ENCODE measurements around the gene CRYZ. TPM values are rescaled to one million over a fixed set of nuclear protein-coding genes. Genes with fewer than 3 reads are reported as not detected.

Gene CRYZ
- total and polyA plus RNA-seq, 2 of the 4 experiments (the other 2 are of a cell fraction): 40.6 to 43.4 TPM

GRCh38 chr1:74684301-74684700, 48.5 kb downstream of the CRYZ start:
- H2AK5ac ChIP-seq (ENCODE audit: low read depth, low read length): no peak overlapping the region
- CTCF ChIA-PET: no interaction called here
- H3K4me2 ChIP-seq (ENCODE audit: low read depth, low read length): no peak overlapping the region
- no peaks in the 10 kb centered on the region for H3K36me3 ChIP-seq (ENCODE audit: control insufficient read depth, insufficient read depth, low read length)
- H4K20me1 ChIP-seq (ENCODE audit: insufficient read depth, low read length): no peaks in the 10 kb centered on the region
- DNase-seq (no peak), ATAC-seq (ENCODE audit: low read depth) (no peak)
- H3K27ac ChIP-seq (ENCODE audit: insufficient read depth, low read length): no peak overlapping the region
- no peak overlapping the region for H4K5ac ChIP-seq (ENCODE audit: low read depth, low read length)
- no peak overlapping the region for H2AK9ac ChIP-seq (replicated peaks; ENCODE audit: low read depth, low read length, poor library complexity)
- no peak for TF ChIP-seq RAD21 (IDR thresholded peaks at IDR 0.05; ENCODE audit: low read length)
- TF ChIP-seq FOS (IDR thresholded peaks at IDR 0.05; ENCODE audit: low read depth, low read length): no peak
- TF ChIP-seq, protein P1, sequence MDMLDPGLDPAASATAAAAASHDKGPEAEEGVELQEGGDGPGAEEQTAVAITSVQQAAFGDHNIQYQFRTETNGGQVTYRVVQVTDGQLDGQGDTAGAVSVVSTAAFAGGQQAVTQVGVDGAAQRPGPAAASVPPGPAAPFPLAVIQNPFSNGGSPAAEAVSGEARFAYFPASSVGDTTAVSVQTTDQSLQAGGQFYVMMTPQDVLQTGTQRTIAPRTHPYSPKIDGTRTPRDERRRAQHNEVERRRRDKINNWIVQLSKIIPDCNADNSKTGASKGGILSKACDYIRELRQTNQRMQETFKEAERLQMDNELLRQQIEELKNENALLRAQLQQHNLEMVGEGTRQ (IDR thresholded peaks at IDR 0.05; ENCODE audit: low read depth, low read length): no peak
- TF ChIP-seq RFX5 (IDR thresholded peaks at IDR 0.05; ENCODE audit: low read depth, low read length): no peak
- TF ChIP-seq ELK1 (IDR thresholded peaks at IDR 0.05; ENCODE audit: borderline replicate concordance, low read depth, low read length): no peak
- no peak for TF ChIP-seq MXI1 (IDR thresholded peaks at IDR 0.05; ENCODE audit: borderline replicate concordance, low read depth, low read length)
- no peak for TF ChIP-seq POLR2A (IDR thresholded peaks at IDR 0.05; ENCODE audit: low read depth, low read length)
- TF ChIP-seq, protein P2, sequence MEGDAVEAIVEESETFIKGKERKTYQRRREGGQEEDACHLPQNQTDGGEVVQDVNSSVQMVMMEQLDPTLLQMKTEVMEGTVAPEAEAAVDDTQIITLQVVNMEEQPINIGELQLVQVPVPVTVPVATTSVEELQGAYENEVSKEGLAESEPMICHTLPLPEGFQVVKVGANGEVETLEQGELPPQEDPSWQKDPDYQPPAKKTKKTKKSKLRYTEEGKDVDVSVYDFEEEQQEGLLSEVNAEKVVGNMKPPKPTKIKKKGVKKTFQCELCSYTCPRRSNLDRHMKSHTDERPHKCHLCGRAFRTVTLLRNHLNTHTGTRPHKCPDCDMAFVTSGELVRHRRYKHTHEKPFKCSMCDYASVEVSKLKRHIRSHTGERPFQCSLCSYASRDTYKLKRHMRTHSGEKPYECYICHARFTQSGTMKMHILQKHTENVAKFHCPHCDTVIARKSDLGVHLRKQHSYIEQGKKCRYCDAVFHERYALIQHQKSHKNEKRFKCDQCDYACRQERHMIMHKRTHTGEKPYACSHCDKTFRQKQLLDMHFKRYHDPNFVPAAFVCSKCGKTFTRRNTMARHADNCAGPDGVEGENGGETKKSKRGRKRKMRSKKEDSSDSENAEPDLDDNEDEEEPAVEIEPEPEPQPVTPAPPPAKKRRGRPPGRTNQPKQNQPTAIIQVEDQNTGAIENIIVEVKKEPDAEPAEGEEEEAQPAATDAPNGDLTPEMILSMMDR (conservative IDR thresholded peaks at IDR 0.05; ENCODE audit: low read depth, low read length): no peak
- TF ChIP-seq CEBPB (IDR thresholded peaks at IDR 0.05; ENCODE audit: low read depth, low read length): no peak
- TF ChIP-seq BHLHE40 (IDR thresholded peaks at IDR 0.05; ENCODE audit: low read depth, low read length): no peak
- TF ChIP-seq SMC3 (IDR thresholded peaks at IDR 0.05; ENCODE audit: low read depth, low read length): no peak
- no peak for TF ChIP-seq RCOR1 (IDR thresholded peaks at IDR 0.05; ENCODE audit: insufficient replicate concordance, low read length)
- TF ChIP-seq NFE2L2 (IDR thresholded peaks at IDR 0.05; ENCODE audit: low read depth, low read length): no peak
- no peak for TF ChIP-seq MAZ (IDR thresholded peaks at IDR 0.05; ENCODE audit: borderline replicate concordance, low read depth, low read length)
- TF ChIP-seq CHD1 (IDR thresholded peaks at IDR 0.05; ENCODE audit: low read depth, low read length): no peak
- no peak for TF ChIP-seq MAFK (IDR thresholded peaks at IDR 0.05; ENCODE audit: low read depth, low read length)
- no peak overlapping the region for H3K23ac ChIP-seq (ENCODE audit: low read depth, low read length)
- H3K79me1 ChIP-seq (ENCODE audit: low read depth in 1 of 2, low read length in 2 of 2): no peaks in the 10 kb centered on the region
- no peaks in the 10 kb centered on the region for H3K9me1 ChIP-seq (ENCODE audit: insufficient read depth, low read length)
- H2AFZ ChIP-seq (replicated peaks; ENCODE audit: low read length, poor library complexity): no peak overlapping the region
- no peak overlapping the region for H2BK120ac ChIP-seq (ENCODE audit: low read depth, low read length)
- H3K4me3 ChIP-seq (ENCODE audit: insufficient read depth, low read depth, low read length): no peak overlapping the region
- H3K9ac ChIP-seq (ENCODE audit: low read depth, low read length): no peak overlapping the region
- no peak overlapping the region for H3K4ac ChIP-seq (ENCODE audit: low read depth, low read length)
- H2BK20ac ChIP-seq (ENCODE audit: low read depth, low read length): no peak overlapping the region
- H2BK5ac ChIP-seq (ENCODE audit: low read depth, low read length, poor library complexity, severe bottlenecking): no peak overlapping the region
- H4K91ac ChIP-seq (ENCODE audit: insufficient read depth, low read depth, low read length): no peak overlapping the region
- H4K8ac ChIP-seq (ENCODE audit: low read depth in 2 of 2, low read length in 2 of 2): no peak overlapping the region
- in situ Hi-C loops (cut with MboI; ENCODE audit: low sequenced_read_pairs) (no loop called here), dilution Hi-C loops (cut with HindIII; ENCODE audit: low sequenced_read_pairs, unreplicated experiment) (no loop called here), intact Hi-C loops (cut with micrococcal nuclease) (no loop called here)
- H3K27me3 ChIP-seq (ENCODE audit: control insufficient read depth, insufficient read depth, low read length): no peaks in the 10 kb centered on the region
- H3K4me1 ChIP-seq (ENCODE audit: control insufficient read depth, insufficient read depth, low read length): no peaks in the 10 kb centered on the region
- no peak overlapping the region for H3K18ac ChIP-seq (ENCODE audit: low read depth, low read length)
- BruUV-seq (replicated peaks): no TSS peak
- POLR2A ChIA-PET (ENCODE audit: unreplicated experiment): no interaction called here
- no CpG with 5 or more reads among the region's 2 CpGs for WGBS, 2 experiments (ENCODE audit: extremely low coverage in 2 of 2, insufficient read length in 1 of 2)
- H2BK15ac ChIP-seq (ENCODE audit: low read depth, low read length): no peak overlapping the region
- no peak overlapping the region for H3K56ac ChIP-seq (ENCODE audit: extremely low read depth, insufficient read depth, low read length)
- no peaks in the 10 kb centered on the region for H3K9me3 ChIP-seq (ENCODE audit: control insufficient read depth, insufficient read depth, low read length)
- H3K14ac ChIP-seq (replicated peaks; ENCODE audit: low read depth, low read length): no peak overlapping the region

Measured in IMR-90 (cell line).